Measurements from ENCODE around the gene CIITA.
"Not testable (repeated sequence)": the region's sequence is repeated elsewhere in the genome, so short reads cannot be mapped to it uniquely, and the experiment has no call there.

CIITA gene

DNA sequence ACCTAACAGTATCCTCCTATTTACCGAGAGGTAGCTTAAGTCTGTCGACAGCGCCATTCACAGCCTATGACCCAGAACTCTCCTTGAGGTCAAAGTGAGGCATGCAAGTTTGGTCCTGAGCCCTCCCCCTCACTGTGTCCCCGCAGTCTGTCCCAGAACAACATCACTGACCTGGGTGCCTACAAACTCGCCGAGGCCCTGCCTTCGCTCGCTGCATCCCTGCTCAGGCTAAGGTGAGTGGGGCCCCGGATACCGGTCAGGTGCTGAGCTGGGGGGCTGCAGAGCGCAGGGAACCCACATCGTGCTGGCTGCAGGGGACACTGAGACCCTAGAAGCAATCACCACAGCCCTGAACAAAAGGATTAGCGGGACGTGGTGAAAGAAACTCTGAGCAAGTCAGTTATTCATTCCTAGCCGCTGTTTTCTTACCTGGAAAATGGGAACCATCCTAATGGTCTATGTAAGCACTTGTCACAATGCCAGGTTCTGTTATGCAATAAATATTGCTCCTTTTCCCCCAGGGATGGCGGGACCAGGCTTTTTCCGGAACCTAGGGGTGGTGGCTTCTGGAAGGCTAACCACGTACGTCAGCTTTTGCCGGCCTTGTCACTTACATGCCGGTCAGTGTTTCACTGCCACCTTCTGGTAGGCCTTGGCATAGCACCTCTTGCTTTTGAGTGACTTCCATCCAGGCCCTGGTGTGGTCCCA lies 41.4 kb downstream of the CIITA start:
- in situ Hi-C loops (cut with MboI; ENCODE audit: low sequenced_read_pairs): loop anchor here (10.0 kb wide), 2 partner anchors 174 to 404 kb away; partner anchors contain the start of gene NUBP1

DNA sequence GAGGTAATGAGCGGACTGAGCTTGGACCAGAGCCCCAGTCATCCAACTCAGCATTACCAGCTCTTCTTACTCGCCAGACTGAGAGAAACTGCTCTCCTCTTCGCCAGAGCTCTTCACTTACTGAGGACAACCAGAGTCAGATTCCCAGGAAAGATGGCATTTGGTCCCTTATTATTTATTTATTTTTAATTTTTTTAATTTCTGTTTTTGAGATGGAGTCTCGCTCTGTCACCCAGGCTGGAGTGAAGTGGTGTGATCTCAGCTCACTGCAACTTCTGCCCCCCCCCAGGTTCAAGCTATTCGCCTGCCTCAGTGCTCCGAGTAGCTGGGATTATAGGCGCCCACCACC lies 42.0 kb downstream of the CIITA start:
- in situ Hi-C loops (cut with MboI; ENCODE audit: low sequenced_read_pairs): loop anchor here (10.0 kb wide), 2 partner anchors 174 to 404 kb away; partner anchors contain the start of gene NUBP1

DNA sequence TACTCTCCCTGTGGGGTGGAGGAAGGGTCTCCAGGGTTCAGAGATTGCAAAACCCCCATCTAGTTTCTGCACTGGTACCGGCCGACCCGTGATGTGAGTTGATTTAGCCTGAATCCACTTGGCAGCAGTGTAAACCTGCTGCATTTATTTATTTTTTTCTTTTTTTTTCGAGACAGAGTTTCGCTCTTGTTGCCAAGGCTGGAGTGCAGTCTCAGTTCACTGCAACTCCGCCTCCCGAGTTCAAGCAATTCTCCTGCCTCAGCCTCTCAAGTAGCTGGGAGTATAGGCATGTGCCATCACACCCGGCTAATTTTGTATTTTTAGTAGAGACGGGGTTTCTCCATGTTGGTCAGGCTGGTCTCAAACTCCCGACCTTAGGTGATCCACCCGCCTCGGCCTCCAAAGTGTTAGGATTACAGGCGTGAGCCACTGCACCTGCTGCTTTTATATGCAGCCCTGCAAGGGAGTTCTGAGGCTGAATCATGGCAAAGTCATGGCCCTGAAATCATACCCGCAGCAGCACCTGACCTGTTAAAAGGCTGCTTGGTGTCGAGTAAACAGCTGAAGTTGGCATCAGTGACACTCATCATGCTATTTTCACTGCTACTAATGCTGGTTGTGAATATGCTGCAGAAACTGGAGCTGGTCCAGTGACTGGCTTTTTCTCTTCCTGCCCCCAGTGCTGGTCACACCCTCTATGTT lies 43.9 kb downstream of the CIITA start:
- in situ Hi-C loops (cut with MboI; ENCODE audit: low sequenced_read_pairs): no loop called here

DNA sequence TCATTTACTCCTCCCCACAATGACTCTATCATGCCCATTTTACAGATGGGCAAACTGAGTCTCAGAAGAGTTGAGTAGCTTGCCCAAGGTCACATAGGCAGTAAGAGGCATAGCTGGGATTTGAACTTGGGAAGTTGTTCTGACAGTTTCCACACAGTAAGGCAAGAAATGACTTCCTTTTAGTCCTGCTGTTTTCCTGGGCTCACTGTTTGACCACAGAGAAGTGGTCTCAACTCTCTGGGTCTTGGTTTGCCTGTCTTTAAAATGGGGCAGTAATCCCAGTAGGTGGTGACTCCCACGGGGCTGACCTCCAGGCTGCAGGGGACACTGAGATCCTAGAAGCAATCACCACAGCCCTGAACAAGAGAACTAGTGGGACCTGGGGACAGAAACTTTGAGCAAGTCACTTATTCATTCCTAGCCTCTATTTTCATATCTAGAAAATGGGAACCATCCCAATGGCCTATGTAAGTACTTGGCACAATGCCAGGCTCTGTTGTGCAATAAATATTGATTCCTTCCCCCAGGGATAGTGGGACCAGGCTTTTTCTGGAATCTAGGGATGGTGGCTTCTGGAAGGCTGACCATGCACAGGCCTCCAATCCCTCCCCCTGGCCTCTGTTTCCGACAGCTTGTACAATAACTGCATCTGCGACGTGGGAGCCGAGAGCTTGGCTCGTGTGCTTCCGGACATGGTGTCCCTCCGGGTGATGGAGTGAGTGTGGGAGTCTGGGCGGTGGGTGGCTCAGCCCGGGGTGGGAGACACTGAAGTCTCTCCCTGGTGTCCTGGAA lies 44.7 kb downstream of the CIITA start:
- in situ Hi-C loops (cut with MboI; ENCODE audit: low sequenced_read_pairs): no loop called here

DNA sequence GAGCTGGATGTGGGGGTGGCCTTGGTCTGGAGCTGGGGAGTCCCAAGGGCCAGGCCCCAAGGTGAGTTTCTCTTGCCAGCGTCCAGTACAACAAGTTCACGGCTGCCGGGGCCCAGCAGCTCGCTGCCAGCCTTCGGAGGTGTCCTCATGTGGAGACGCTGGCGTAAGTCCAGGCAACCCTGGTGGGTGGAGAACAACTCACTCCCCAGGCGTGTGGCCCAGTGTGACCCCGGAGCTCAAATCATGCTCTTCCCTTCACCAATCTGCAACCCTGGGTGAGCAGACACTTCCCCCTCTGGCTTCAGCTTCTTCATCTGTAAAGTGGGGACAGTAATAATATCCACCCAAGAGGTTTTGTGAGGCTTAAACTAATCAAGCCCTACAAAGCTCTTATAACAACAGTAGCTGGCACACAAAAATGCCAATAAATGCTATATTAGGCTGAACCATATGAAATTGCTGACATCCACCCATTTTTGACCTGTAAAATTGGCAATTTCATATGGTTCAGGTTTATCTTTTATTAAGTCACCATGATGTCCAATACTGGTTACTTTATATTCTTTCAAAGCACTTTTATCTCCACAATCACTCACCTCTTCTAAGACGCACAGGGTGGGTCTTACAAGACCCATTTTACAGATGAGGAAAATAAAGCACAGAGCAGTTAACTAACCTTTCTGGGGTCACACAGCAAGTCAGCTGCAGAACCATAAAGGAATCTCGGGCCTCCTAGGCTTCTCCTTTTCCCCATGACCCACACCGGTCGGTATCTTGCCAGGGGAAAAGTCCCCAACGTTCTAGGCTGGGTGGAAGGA lies 45.5 kb downstream of the CIITA start:
- in situ Hi-C loops (cut with MboI; ENCODE audit: low sequenced_read_pairs): no loop called here

DNA sequence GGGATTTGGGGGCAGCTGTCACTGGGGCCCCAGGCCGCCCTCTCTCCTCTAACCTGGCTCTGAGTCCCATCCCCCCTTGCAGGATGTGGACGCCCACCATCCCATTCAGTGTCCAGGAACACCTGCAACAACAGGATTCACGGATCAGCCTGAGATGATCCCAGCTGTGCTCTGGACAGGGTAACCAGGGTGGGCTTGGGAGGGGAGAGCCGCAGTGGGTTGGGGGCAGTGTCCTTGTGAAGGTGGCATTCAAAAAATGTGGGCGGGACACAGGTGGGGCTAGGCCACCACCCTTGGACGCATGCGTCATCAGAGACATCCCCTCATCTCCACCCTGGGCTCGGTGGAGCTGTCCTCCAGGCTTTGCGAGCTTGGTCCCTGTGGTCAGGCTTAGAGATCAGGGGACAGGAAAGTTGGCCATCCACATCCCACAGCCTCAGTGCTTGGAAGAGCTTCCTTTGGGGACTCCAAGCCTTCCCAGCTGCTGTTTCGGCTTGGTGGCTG lies 46.2 kb downstream of the CIITA start:
- in situ Hi-C loops (cut with MboI; ENCODE audit: low sequenced_read_pairs): no loop called here

DNA sequence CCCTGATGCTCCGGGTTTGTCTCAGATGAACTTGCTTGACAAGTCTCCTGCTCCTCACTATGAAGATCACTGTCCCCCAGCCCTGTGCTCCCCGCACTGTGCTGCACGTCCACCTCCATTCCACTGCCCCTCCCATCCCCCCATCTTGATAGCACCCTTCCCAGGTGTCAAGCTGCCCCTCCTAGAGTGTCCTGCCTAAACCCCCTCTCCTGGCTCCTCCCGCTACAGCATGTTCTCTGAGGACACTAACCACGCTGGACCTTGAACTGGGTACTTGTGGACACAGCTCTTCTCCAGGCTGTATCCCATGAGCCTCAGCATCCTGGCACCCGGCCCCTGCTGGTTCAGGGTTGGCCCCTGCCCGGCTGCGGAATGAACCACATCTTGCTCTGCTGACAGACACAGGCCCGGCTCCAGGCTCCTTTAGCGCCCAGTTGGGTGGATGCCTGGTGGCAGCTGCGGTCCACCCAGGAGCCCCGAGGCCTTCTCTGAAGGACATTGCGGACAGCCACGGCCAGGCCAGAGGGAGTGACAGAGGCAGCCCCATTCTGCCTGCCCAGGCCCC lies 46.7 kb downstream of the CIITA start:
- in situ Hi-C loops (cut with MboI; ENCODE audit: low sequenced_read_pairs): no loop called here

DNA sequence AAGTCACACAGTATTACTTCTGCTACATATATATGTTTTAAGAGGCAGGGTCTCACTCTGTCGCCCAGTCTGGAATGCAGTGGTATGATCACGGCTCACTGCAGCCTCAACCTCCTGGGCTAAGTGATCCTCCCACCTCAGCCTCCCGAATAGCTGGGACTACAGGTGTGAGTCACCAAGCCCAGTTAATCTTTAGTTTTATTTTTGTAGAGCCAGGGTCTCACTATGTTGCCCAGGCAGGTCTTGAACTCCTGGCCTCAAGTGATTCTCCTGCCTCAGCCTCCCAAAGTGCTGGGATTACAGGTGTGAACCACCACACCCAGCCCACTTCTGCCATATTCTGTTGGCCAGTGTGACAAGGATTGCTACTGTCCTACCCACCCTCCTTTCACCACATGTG lies 48.3 kb downstream of the CIITA start:
- in situ Hi-C loops (cut with MboI; ENCODE audit: low sequenced_read_pairs): not testable (repeated sequence)

DNA sequence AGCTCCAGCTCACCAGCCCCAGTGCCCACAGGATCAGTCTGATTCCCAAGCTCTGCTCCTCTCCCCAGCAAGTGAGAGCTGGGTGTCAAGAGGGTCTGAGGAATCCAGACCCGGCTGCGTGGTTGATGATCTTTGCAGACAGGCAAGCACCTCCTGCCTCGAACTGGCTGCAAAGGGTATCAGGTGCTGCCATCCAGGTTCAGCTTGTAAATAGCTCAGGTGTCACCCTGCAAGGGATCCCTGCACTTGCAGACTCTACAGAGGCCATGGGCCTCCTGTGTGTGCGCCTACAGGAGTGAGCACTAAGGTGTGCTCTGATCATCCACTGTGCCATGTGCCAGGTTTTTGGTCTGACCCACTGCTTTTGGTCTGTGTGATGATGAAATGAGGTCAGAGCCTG lies 49.1 kb downstream of the CIITA start:
- in situ Hi-C loops (cut with MboI; ENCODE audit: low sequenced_read_pairs): no loop called here

DNA sequence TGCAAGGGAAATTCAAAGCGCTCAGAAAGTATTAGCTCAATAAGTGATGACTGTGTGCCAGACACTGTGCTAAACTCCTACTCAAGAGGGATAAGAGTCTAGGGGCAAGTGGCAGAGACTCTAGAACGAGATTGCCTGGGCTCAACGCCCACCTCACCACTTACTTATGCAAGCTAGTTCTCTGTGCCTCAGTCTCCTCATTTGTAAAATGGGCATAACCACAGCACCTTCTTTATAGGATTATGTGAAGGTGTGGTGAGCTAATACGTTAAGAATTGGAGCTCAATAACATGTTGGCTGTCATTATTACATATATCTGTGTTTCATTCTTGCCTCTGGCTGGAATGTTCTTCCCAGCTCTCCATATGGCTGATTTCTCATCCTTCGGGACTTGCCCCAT lies 49.9 kb downstream of the CIITA start:
- in situ Hi-C loops (cut with MboI; ENCODE audit: low sequenced_read_pairs): no loop called here

DNA sequence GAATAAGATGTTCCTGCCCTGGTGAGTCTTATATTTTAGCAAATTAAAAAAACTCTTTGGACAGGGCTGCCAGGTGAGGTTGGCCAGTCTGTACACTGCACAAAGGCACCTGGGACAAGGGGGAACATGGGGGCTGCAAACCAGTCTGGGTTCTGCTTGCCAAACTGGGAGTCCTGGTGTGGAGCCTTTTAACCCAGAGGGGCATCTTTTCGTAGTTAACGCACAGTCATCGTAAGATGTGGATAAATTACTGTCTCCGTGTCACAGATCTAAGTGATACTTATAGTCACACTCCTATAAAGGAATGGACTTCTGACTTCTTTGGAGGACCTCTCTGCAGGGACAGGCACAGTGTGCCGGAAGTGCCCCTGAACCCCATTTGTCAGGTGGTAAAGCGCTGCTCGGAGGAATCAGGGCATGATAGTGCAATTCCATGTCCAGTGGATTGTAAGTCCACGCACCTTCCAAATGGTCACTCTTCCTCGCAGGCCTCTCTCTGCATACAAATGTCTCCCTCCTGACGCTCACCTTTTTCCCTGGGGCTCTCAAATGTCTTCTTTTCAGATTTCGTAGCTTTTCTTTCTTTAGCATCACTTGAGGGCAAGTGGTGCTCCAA lies 50.6 kb downstream of the CIITA start:
- in situ Hi-C loops (cut with MboI; ENCODE audit: low sequenced_read_pairs): no loop called here

DNA sequence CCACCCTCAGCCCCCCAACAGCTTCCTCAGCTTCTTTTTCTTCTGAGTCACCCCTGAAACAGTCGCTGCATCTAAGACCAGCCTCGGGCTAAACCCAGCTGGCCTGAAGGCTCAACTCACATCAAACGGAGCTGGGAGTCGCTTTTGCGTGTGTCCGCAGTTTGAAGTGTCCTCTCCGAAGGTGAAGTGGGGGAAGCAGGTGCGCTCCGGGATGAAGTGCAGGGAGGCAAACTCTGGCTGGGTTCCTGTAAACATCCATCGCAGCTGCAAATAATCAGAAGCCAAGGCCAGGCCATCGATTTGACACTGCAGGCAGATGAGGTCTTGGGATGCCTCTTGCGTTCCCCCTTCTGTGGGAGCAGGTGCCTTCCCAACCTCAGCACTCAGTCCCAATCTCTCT lies 52.1 kb downstream of the CIITA start:
- in situ Hi-C loops (cut with MboI; ENCODE audit: low sequenced_read_pairs): not testable (repeated sequence)

DNA sequence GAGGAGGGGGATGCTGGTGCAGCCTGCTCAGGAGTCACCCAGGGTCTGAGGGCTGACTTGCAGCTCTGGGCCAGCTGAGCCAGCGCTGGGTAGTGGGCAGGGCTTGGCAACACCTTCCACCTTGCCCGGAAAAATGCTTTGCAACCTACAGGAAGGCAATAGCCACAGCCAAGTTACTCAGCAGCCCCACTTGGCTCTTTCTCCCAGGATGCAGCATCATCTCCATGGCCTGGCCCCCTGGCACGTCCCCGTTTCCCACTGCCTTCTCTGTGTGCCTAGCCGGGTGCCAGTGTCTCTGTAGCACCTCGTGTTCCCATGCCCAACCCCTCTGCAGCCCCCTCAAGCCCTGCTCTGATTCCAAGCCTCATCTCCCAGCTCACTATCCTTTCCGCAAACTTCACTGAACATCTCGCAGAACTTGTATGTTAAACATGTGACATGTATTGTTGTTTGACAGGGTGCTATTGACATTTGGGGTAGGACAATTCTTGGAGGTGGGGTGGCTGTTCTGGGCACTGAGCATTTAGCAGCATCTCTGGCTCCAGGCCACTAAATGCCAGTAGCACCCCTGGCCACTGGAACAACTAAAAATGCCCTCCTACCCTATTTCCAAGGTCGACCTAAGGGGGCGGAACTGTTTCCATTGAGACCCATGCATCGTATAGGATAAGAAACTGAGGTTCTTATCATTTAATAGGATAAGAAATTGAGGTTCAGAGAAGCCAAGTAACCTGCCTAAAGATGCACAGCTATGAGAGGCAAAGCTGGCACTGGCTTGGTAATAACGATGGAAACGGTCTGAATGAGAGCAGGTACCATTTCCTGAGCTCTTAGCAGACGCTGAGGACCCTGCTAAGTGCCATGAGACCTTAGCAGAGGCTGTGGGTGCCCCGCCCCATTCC lies 53.1 kb downstream of the CIITA start:
- in situ Hi-C loops (cut with MboI; ENCODE audit: low sequenced_read_pairs): loop anchor here (10.0 kb wide), 1 partner anchor 405 kb away; no protein-coding TSS in a partner anchor

DNA sequence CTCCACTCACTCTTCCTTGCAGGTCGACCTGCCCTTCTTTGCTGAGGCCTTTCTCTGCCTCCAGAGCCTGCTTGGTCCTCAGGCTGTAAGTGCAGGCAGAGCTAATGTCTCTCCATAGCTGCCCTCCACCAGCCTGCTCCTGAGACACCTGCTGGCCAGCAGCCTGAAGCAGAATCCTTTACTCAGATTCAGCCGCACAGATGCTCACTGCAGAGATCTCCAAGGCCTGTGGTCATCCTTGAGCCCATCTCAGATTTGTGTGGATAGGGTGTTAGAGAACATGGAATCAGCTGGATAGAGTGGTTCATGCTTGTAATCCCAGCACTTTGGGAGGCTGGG lies 53.7 kb downstream of the CIITA start:
- in situ Hi-C loops (cut with MboI; ENCODE audit: low sequenced_read_pairs): loop anchor here (10.0 kb wide), 1 partner anchor 406 kb away; no protein-coding TSS in a partner anchor

DNA sequence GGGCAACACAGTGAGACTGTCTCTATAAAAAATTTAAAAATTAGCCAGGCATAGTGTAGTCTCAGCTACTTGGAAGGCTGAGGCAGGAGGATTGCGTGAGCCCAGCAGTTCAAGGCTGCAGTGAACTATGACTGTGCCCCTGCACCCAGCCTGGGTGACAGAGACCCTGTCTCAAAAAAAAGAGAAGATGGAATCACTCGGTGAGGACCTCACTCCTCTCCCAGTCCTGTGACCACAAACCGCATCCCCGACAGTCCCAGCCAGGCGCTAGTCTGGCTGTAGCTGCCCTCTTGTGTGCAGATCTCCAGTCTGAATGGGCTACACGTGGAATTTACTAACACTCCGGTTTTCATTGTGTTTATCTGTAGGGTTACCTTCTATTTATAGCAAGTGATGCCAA lies 54.1 kb downstream of the CIITA start:
- in situ Hi-C loops (cut with MboI; ENCODE audit: low sequenced_read_pairs): loop anchor here (10.0 kb wide), 1 partner anchor 406 kb away; no protein-coding TSS in a partner anchor

DNA sequence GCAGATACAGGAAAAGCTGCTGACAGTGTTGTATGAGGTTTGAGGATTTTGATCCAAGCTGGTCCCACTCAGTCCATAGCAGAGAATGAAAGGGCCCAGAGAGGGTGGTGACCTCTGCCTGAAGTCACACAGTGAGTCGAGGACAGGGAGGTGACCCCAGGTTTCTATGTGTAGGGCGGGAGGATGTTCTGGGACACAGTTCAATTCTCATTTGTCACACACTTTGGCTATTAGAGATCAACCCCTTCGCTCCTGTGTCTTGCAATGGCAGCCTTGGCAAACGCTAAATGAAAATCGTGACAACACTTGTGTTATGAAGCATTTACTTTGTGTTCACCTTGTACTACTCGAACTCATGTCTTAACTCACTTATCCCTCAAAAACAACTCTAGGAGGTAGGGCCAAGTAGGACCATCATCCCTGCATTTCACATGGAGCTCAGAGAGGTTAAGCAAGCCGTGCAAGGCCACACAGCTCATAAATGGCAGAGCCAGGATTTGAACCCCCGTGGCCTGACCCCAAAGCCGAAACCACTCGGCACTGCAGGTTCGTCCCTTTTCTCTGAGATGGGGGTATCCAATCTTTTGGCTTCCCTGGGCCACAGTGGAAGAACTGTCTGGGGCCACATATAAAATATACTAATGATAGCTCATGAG lies 55.1 kb downstream of the CIITA start:
- in situ Hi-C loops (cut with MboI; ENCODE audit: low sequenced_read_pairs): loop anchor here (10.0 kb wide), 1 partner anchor 407 kb away; no protein-coding TSS in a partner anchor

DNA sequence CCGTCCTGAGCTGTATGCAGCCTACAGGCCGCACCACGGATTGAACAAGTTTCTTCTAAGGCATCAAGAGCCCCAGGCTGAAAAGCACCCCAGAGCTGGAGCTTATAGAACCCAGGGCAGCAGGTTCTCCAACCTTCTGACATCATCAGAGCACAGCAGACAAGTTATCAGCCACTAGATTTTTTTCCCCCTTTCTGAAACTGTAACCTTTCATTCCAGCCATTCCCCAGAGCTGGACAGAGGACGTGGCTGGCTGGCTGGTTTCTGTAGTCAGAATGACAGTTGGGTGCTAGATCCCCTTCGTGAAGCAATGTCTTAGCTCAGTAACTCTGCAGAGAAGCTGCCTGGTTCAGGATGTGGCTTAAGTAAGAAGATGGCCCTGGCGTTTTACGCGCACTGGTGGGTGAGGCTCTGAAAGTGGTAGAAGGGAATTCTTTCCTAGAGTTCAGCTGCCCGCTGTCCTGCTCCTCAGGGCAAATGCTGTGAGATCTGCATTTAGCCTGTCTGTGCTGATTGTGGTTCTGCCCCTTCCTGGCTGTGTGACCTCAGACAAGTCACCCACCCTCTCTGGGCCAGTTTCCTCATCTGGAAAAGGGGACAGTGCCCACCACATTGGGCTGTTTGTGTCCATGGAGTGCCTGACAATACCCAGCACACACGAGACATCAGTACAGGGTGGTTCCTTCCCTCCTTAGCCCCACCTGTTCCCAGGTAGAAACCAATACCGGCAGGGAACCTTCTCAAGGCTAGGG lies 56.1 kb downstream of the CIITA start:
- in situ Hi-C loops (cut with MboI; ENCODE audit: low sequenced_read_pairs): loop anchor here (10.0 kb wide), 1 partner anchor 408 kb away; no protein-coding TSS in a partner anchor
